ENCODE results near the gene TBC1D10B. TPM values are rescaled to one million over a fixed set of nuclear protein-coding genes. Genes with fewer than 3 reads are reported as not detected.

The TBC1D10B gene
- total RNA-seq, 1 donor = 31.5 TPM

GRCh38 chr16:30351001-30351441 is 19.3 kb downstream of the TBC1D10B start:
- TF ChIP-seq, protein P1, sequence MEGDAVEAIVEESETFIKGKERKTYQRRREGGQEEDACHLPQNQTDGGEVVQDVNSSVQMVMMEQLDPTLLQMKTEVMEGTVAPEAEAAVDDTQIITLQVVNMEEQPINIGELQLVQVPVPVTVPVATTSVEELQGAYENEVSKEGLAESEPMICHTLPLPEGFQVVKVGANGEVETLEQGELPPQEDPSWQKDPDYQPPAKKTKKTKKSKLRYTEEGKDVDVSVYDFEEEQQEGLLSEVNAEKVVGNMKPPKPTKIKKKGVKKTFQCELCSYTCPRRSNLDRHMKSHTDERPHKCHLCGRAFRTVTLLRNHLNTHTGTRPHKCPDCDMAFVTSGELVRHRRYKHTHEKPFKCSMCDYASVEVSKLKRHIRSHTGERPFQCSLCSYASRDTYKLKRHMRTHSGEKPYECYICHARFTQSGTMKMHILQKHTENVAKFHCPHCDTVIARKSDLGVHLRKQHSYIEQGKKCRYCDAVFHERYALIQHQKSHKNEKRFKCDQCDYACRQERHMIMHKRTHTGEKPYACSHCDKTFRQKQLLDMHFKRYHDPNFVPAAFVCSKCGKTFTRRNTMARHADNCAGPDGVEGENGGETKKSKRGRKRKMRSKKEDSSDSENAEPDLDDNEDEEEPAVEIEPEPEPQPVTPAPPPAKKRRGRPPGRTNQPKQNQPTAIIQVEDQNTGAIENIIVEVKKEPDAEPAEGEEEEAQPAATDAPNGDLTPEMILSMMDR (IDR thresholded peaks at IDR 0.05; ENCODE audit: extremely low read depth, low read depth, low read length) = no peak
- Histone ChIP-seq H3K36me3 (ENCODE audit: insufficient read depth, low read length) (peaks cover 30% of the 10 kb centered on the region), H3K4me2 (ENCODE audit: insufficient read depth, low read length) (no peak overlapping the region), H3K27me3 (ENCODE audit: insufficient read depth, low read length) (no peaks in the 10 kb centered on the region), H3K9me3 (ENCODE audit: low read depth, low read length) (no peaks in the 10 kb centered on the region), H3K79me2 (ENCODE audit: insufficient read depth, low read length) (peaks cover 35% of the 10 kb centered on the region), H3K4me1 (ENCODE audit: insufficient read depth, low read length) (peaks cover 27% of the 10 kb centered on the region), H3K4me3 (ENCODE audit: insufficient read depth, low read length) (no peak overlapping the region), H2AFZ (ENCODE audit: low read length) (no peak overlapping the region), H3K27ac (ENCODE audit: low read depth, low read length) (peak overlapping the region; percentile 80), H4K20me1 (ENCODE audit: insufficient read depth, low read length) (peaks cover 12% of the 10 kb centered on the region)
- peak; percentile 30 for DNase-seq (ENCODE audit: insufficient read length, low spot score, missing footprints)

DNA sequence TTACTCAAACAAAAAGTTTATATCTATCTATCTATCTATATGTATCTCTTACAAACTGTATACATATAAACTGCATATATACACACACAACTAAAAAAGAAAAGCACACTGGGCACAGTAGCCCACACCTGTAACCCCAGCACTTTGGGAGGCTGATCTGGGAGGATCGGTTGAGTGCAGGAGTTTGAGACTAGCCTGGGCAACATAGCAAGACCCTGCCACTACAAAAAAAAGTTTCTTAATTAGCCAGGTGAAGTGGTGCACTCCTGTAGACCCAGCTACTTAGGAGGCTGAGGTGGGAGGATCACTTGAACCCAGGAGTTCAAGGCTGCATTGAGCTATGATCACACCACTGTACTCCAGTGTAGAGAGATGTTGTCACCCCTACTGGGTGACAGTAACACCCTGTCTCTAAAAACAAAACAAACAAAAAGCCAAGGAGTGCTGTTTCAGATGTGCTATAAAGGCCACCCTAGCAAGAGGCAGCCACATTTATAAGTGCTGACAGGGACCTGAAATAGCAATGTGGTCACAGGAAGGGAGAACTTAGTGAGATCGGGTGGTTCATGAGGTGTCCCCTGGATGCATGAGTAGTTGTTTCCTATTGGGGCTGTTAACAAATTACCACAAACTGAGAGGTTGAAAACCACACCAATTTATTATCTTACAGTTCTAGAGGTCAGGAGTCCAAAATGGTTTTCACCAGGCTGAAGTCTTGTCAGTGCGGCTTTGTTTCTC is 20.0 kb downstream of the TBC1D10B start:
- no peak overlapping the region for H3K27ac ChIP-seq (ENCODE audit: low read depth, low read length)
- peaks cover 12% of the 10 kb centered on the region for H4K20me1 ChIP-seq (ENCODE audit: insufficient read depth, low read length)
- no peak overlapping the region for H2AFZ ChIP-seq (ENCODE audit: low read length)
- H3K79me2 ChIP-seq (ENCODE audit: insufficient read depth, low read length) = peaks cover 28% of the 10 kb centered on the region
- TF ChIP-seq, protein P1 (IDR thresholded peaks at IDR 0.05; ENCODE audit: extremely low read depth, low read depth, low read length) = no peak
- no peak overlapping the region for H3K4me3 ChIP-seq (ENCODE audit: insufficient read depth, low read length)
- peak; percentile 43 for DNase-seq (ENCODE audit: insufficient read length, low spot score, missing footprints)
- H3K9me3 ChIP-seq (ENCODE audit: low read depth, low read length) = no peaks in the 10 kb centered on the region
- H3K36me3 ChIP-seq (ENCODE audit: insufficient read depth, low read length) = peaks cover 30% of the 10 kb centered on the region
- H3K4me2 ChIP-seq (ENCODE audit: insufficient read depth, low read length) = no peak overlapping the region
- H3K4me1 ChIP-seq (ENCODE audit: insufficient read depth, low read length) = peaks cover 20% of the 10 kb centered on the region
- H3K27me3 ChIP-seq (ENCODE audit: insufficient read depth, low read length) = no peaks in the 10 kb centered on the region

- H3K27me3 ChIP-seq (ENCODE audit: insufficient read depth, low read length) = no peaks in the 10 kb centered on the region
- no peak overlapping the region for H2AFZ ChIP-seq (ENCODE audit: low read length)
- no peak overlapping the region for H3K4me3 ChIP-seq (ENCODE audit: insufficient read depth, low read length)
- no peak overlapping the region for H3K4me2 ChIP-seq (ENCODE audit: insufficient read depth, low read length)
- TF ChIP-seq, protein P1 (IDR thresholded peaks at IDR 0.05; ENCODE audit: extremely low read depth, low read depth, low read length) = no peak
- no peak overlapping the region for H3K27ac ChIP-seq (ENCODE audit: low read depth, low read length)
- DNase-seq (ENCODE audit: insufficient read length, low spot score, missing footprints) = peak; percentile 65
- peaks cover 20% of the 10 kb centered on the region for H3K4me1 ChIP-seq (ENCODE audit: insufficient read depth, low read length)
- H4K20me1 ChIP-seq (ENCODE audit: insufficient read depth, low read length) = peaks cover 12% of the 10 kb centered on the region
- H3K79me2 ChIP-seq (ENCODE audit: insufficient read depth, low read length) = peaks cover 24% of the 10 kb centered on the region
- H3K9me3 ChIP-seq (ENCODE audit: low read depth, low read length) = no peaks in the 10 kb centered on the region
- peaks cover 30% of the 10 kb centered on the region for H3K36me3 ChIP-seq (ENCODE audit: insufficient read depth, low read length)
These were observed 20.6 kb downstream of the TBC1D10B start for GRCh38 chr16:30349675-30350074.

DNA sequence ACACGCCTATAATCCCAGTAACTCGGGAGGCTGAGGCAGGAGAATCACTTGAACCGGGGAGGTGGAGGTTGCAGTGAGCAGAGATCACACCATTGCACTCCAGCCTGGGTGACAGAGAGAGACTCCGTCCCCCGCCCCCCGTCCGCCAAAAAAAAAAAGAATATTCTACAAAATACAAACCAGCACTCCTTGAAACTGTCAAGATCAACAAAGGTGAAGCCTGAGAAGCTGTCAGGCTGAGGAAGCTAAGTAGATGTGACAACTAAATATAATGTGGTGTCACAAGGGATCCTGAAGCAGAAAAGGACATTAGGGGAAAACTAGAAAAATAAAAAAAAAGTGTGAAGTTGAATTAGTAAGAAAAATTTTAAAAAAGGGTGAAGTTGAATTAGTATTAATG is 21.4 kb downstream of the TBC1D10B start:
- no peak overlapping the region for H3K4me2 ChIP-seq (ENCODE audit: insufficient read depth, low read length)
- H2AFZ ChIP-seq (ENCODE audit: low read length) = no peak overlapping the region
- peaks cover 12% of the 10 kb centered on the region for H4K20me1 ChIP-seq (ENCODE audit: insufficient read depth, low read length)
- peaks cover 30% of the 10 kb centered on the region for H3K36me3 ChIP-seq (ENCODE audit: insufficient read depth, low read length)
- no peak overlapping the region for H3K4me3 ChIP-seq (ENCODE audit: insufficient read depth, low read length)
- H3K9me3 ChIP-seq (ENCODE audit: low read depth, low read length) = no peaks in the 10 kb centered on the region
- peaks cover 15% of the 10 kb centered on the region for H3K4me1 ChIP-seq (ENCODE audit: insufficient read depth, low read length)
- H3K79me2 ChIP-seq (ENCODE audit: insufficient read depth, low read length) = peaks cover 16% of the 10 kb centered on the region
- no peaks in the 10 kb centered on the region for H3K27me3 ChIP-seq (ENCODE audit: insufficient read depth, low read length)
- no peak overlapping the region for H3K27ac ChIP-seq (ENCODE audit: low read depth, low read length)
- TF ChIP-seq, protein P1 (IDR thresholded peaks at IDR 0.05; ENCODE audit: extremely low read depth, low read depth, low read length) = no peak
- no peak for DNase-seq (ENCODE audit: insufficient read length, low spot score, missing footprints)
